Measurements from ENCODE around the gene RASSF1. TPM values are rescaled to one million over a fixed set of nuclear protein-coding genes. Genes with fewer than 3 reads are reported as not detected.

Gene RASSF1
- total RNA-seq, 1 donor from 2014 or later: 13.7 TPM

DNA sequence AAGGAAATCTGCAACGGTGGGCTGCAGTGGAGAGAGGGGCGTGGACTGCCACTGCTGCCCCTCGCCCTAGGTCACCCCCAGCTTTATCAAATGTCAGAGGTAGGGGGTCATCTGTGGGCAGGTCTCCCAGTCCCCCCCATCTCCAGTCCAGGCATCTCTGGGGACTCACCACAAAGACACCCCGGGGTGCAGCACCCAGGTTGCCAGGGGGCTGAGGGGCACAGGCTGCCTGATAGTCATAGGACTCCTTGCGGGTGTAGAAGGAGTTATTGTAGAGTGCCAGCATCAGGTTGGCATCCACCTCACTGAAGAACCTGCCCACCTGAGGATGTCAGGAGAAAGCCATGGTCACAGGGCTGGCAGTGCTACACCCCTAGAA, 25.2 kb upstream of the RASSF1 start:
- no peak overlapping the region for H2AFZ ChIP-seq (replicated peaks)
- TF ChIP-seq, protein P1, sequence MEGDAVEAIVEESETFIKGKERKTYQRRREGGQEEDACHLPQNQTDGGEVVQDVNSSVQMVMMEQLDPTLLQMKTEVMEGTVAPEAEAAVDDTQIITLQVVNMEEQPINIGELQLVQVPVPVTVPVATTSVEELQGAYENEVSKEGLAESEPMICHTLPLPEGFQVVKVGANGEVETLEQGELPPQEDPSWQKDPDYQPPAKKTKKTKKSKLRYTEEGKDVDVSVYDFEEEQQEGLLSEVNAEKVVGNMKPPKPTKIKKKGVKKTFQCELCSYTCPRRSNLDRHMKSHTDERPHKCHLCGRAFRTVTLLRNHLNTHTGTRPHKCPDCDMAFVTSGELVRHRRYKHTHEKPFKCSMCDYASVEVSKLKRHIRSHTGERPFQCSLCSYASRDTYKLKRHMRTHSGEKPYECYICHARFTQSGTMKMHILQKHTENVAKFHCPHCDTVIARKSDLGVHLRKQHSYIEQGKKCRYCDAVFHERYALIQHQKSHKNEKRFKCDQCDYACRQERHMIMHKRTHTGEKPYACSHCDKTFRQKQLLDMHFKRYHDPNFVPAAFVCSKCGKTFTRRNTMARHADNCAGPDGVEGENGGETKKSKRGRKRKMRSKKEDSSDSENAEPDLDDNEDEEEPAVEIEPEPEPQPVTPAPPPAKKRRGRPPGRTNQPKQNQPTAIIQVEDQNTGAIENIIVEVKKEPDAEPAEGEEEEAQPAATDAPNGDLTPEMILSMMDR (IDR thresholded peaks at IDR 0.05): no peak
- TF ChIP-seq EZH2phosphoT487 (IDR thresholded peaks at IDR 0.05) (no peak), EZH2 (IDR thresholded peaks at IDR 0.05) (no peak)
- peak overlapping the region; percentile 84 for H3K4me3 Mint-ChIP-seq

DNA sequence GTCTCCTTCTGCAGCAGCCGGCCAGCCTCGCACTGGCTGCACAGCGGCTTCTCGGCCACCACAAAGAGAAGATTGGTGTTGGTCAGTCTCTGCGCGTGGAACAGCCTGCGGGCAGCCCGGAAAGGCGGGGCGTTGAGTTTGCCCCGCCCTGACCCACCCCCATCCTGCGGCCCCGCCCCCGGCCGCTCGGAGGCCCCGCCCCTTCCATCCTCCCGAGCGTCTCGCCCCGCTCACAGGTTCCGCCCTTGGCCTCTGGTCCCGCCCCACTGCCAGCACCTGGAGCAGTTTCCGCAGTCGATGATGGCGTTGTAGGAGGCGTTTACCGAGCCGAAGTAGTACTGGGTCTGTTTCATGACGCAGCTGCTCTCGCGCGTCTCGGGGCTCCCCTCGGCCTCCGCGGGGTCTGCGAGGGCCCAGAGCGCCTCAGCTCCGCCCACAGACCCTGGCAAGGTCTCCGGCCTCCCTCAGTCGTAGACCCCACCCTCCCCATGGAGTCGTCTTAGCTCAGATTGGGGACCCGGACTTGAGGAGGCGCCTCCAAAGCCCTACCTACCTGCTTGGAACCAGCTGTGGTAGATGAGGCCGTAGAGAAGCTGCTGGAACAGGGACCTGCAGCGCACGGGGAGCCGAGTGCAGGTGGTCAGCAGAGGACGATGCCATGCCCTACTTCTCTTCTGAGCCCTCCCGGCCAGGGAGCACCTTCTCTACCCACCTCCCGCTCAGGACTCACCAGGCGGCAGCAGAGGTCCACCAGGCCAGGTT, 24.6 kb upstream of the RASSF1 start:
- Histone ChIP-seq H3F3A (ENCODE audit: low read depth) (peaks cover 4% of the 10 kb centered on the region), H3K9me3 (ENCODE audit: low read depth) (no peaks in the 10 kb centered on the region), H2AFZ (replicated peaks) (peak overlapping the region; percentile 54), H4K20me1 (ENCODE audit: low read depth) (no peaks in the 10 kb centered on the region), H3K36me3 (no peaks in the 10 kb centered on the region), H3K4me2 (peak overlapping the region; percentile 79), H3K9ac (no peak overlapping the region), H3K4me3 (peak overlapping the region; percentile 54), H3K27me3 (peaks cover 29% of the 10 kb centered on the region), H3K27ac (no peak overlapping the region), H3K4me1 (peaks cover 5% of the 10 kb centered on the region), H3K79me2 (ENCODE audit: low read depth) (no peaks in the 10 kb centered on the region)
- TF ChIP-seq, protein P1 (IDR thresholded peaks at IDR 0.05): no peak
- no peak for TF ChIP-seq EZH2 (IDR thresholded peaks at IDR 0.05)
- no peak for TF ChIP-seq EZH2phosphoT487 (IDR thresholded peaks at IDR 0.05)
- Mint-ChIP-seq H3K4me1 (peaks cover 6% of the 10 kb centered on the region), H3K27ac (no peak overlapping the region), H3K27me3 (ENCODE audit: insufficient read depth, low read depth) (peaks cover 2% of the 10 kb centered on the region), H3K36me3 (no peaks in the 10 kb centered on the region), H3K9me3 (no peaks in the 10 kb centered on the region), H3K4me3 (peak overlapping the region; percentile 84)
- peak; percentile 88 for DNase-seq (ENCODE audit: low spot score)

More for the DNA sequence above, 25.2 kb upstream of the RASSF1 start:
- peak overlapping the region; percentile 79 for H3K4me2 ChIP-seq
- H3K9ac ChIP-seq: no peak overlapping the region
- H3K79me2 ChIP-seq (ENCODE audit: low read depth): no peaks in the 10 kb centered on the region
- peaks cover 3% of the 10 kb centered on the region for H3K27me3 Mint-ChIP-seq (ENCODE audit: insufficient read depth, low read depth)
- no peaks in the 10 kb centered on the region for H4K20me1 ChIP-seq (ENCODE audit: low read depth)
- no peak overlapping the region for H3K27ac Mint-ChIP-seq
- DNase-seq (ENCODE audit: low spot score): no peak
- peaks cover 4% of the 10 kb centered on the region for H3F3A ChIP-seq (ENCODE audit: low read depth)
- H3K9me3 ChIP-seq (ENCODE audit: low read depth): no peaks in the 10 kb centered on the region
- no peaks in the 10 kb centered on the region for H3K36me3 ChIP-seq
- no peaks in the 10 kb centered on the region for H3K9me3 Mint-ChIP-seq
- H3K36me3 Mint-ChIP-seq: no peaks in the 10 kb centered on the region
- H3K27ac ChIP-seq: no peak overlapping the region
- peaks cover 11% of the 10 kb centered on the region for H3K4me1 Mint-ChIP-seq
- peaks cover 29% of the 10 kb centered on the region for H3K27me3 ChIP-seq
- peak overlapping the region; percentile 54 for H3K4me3 ChIP-seq
- peaks cover 6% of the 10 kb centered on the region for H3K4me1 ChIP-seq

DNA sequence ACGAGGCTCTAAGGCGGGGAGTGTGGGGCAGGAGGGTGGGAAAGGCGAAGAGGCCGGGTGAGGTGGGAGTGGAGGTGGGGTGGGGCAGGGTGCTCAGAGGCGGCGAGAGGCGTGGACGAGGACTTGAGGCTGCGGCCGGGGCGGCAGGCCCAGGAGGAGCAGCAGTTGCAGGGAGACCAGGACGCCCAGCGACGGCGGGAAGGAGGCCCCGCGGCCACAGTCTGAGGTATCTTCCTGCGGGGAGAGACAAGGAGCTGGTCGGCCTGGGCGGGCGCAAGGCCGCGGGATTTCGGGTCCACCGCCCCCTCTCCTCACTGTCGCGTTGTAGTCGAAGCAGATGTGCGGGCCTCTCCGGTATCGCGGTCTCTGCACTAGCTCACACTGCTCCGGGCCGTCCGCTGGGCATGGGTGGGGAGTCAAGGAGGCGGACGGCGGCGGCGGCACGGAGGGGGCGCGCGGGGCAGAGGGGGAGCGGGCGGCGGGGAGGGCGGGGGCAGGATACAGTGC, 24.0 kb upstream of the RASSF1 start:
- Histone ChIP-seq H3K27me3 (peaks cover 29% of the 10 kb centered on the region), H3K9ac (no peak overlapping the region), H3K9me3 (ENCODE audit: low read depth) (no peaks in the 10 kb centered on the region), H3K36me3 (no peaks in the 10 kb centered on the region), H4K20me1 (ENCODE audit: low read depth) (no peaks in the 10 kb centered on the region), H3K4me1 (peaks cover 5% of the 10 kb centered on the region), H3K4me2 (peak overlapping the region; percentile 79), H3K4me3 (peak overlapping the region; percentile 54), H3K27ac (no peak overlapping the region), H2AFZ (replicated peaks) (peak overlapping the region; percentile 50), H3K79me2 (ENCODE audit: low read depth) (no peaks in the 10 kb centered on the region), H3F3A (ENCODE audit: low read depth) (peaks cover 4% of the 10 kb centered on the region)
- TF ChIP-seq, protein P1 (IDR thresholded peaks at IDR 0.05): no peak
- TF ChIP-seq EZH2 (IDR thresholded peaks at IDR 0.05): no peak
- no peak for TF ChIP-seq EZH2phosphoT487 (IDR thresholded peaks at IDR 0.05)
- Mint-ChIP-seq H3K9me3 (no peaks in the 10 kb centered on the region), H3K36me3 (no peaks in the 10 kb centered on the region), H3K27me3 (ENCODE audit: insufficient read depth, low read depth) (peaks cover 2% of the 10 kb centered on the region), H3K4me1 (peaks cover 12% of the 10 kb centered on the region), H3K4me3 (peak overlapping the region; percentile 82), H3K27ac (no peak overlapping the region)
- DNase-seq (ENCODE audit: low spot score): no peak
